ENCODE results near the gene DYNLT4.
"Not testable (repeated sequence)": the region's sequence is repeated elsewhere in the genome, so short reads cannot be mapped to it uniquely, and the experiment has no call there.

DYNLT4 gene

GRCh38 chr1:44808938-44809917, 2.1 kb upstream of the DYNLT4 start:
- DNase-seq (ENCODE audit: low read depth) = no peak

GRCh38 chr1:44808063-44808937, 1.1 kb upstream of the DYNLT4 start, which contains the start of gene BTBD19:
Gene BTBD19, plus strand, starts transcription at chr1:44808523. Its CDS starts 298 bp downstream, at chr1:44808821.
- peak; percentile 86 for DNase-seq (ENCODE audit: low read depth)

- DNase-seq (ENCODE audit: low read depth) = peak; percentile 100
Observed at GRCh38 chr1:44807364-44808062, 362 bp upstream of the DYNLT4 start.

- DNase-seq (ENCODE audit: low read depth) = no peak
Observed at GRCh38 chr1:44806025-44806703, 987 bp downstream of the DYNLT4 start.

GRCh38 chr1:44805311-44806024, 1.7 kb downstream of the DYNLT4 start:
- DNase-seq (ENCODE audit: low read depth) = no peak

- DNase-seq (ENCODE audit: low read depth) = no peak
Observed at GRCh38 chr1:44803312-44804095, 3.6 kb downstream of the DYNLT4 start.

GRCh38 chr1:44803062-44803311, 4.2 kb downstream of the DYNLT4 start:
- DNase-seq (ENCODE audit: low read depth) = no peak

- no peak for DNase-seq (ENCODE audit: low read depth)
Observed at GRCh38 chr1:44802306-44803061, 4.7 kb downstream of the DYNLT4 start.

- no peak for DNase-seq (ENCODE audit: low read depth)
Observed at GRCh38 chr1:44801491-44802305, 5.5 kb downstream of the DYNLT4 start.

GRCh38 chr1:44799770-44800584, 7.2 kb downstream of the DYNLT4 start, which contains the start of gene PLK3:
Gene PLK3, plus strand, starts transcription at chr1:44800377. Its CDS starts 87 bp downstream, at chr1:44800464.
- peak; percentile 97 for DNase-seq (ENCODE audit: low read depth)

GRCh38 chr1:44798481-44799365, 8.4 kb downstream of the DYNLT4 start:
- DNase-seq (ENCODE audit: low read depth) = no peak

GRCh38 chr1:44797886-44798285, 9.3 kb downstream of the DYNLT4 start:
- not testable (repeated sequence) for DNase-seq (ENCODE audit: low read depth)

- no peak for DNase-seq (ENCODE audit: low read depth)
Observed at GRCh38 chr1:44792736-44793502, 14.2 kb downstream of the DYNLT4 start.

GRCh38 chr1:44790968-44791801, 16.0 kb downstream of the DYNLT4 start:
- no peak for DNase-seq (ENCODE audit: low read depth)
